HAP-1 (cell line): ENCODE data around the gene PPM1D.
A peak's percentile ranks its signal among the peaks of the same experiment; 100 is the strongest.
"Not testable (repeated sequence)": the region's sequence is repeated elsewhere in the genome, so short reads cannot be mapped to it uniquely, and the experiment has no call there.

Experiments
- DNase-seq, 2 experiments: peaks; one replicate each; pipeline ENCODE4 v3.0.0-alpha.2; 2016 to 2020; ENCODE audit warnings: low spot score in 2 of 2
- H3K27me3 ChIP-seq: fragments of 250-450 bp; sonication (Bioruptor Pico); 2 replicates; pipeline ENCODE4 v1.5.1; 2020; ENCODE audit warnings: low read depth, mild to moderate bottlenecking, moderate library complexity
- H3K36me3 ChIP-seq: fragments of 250-450 bp; sonication (Bioruptor Pico); replicated peaks from 2 replicates; pipeline ENCODE4 v1.5.1; 2020; ENCODE audit warnings: mild to moderate bottlenecking
- H3K4me1 ChIP-seq: fragments of 250-450 bp; sonication (Bioruptor Pico); 2 replicates; pipeline ENCODE4 v1.5.1; 2020; ENCODE audit warnings: mild to moderate bottlenecking
- H3K4me3 ChIP-seq: fragments of 250-450 bp; sonication (Bioruptor Pico); 2 replicates; pipeline ENCODE4 v1.5.1; 2020; ENCODE audit warnings: mild to moderate bottlenecking, moderate library complexity
- H3K9me3 ChIP-seq: fragments of 250-450 bp; sonication (Bioruptor Pico); 2 replicates; pipeline ENCODE4 v1.5.1; 2020; ENCODE audit warnings: mild to moderate bottlenecking, moderate library complexity
- in situ Hi-C: fragments of 300-500 bp; cut with MboI; formaldehyde crosslinking; loops from 3 replicates; pipeline ENCODE4 v1.14.3; 2020; ENCODE audit warnings: low sequenced_read_pairs, inconsistent platforms, mixed read lengths

Gene PPM1D

GRCh38 chr17:60579090-60579489, 20.9 kb upstream of the PPM1D start:
- Histone ChIP-seq H3K27me3 (no peaks in the 10 kb centered on the region), H3K9me3 (no peaks in the 10 kb centered on the region), H3K36me3 (no peaks in the 10 kb centered on the region), H3K4me1 (no peaks in the 10 kb centered on the region), H3K4me3 (no peak overlapping the region)
- in situ Hi-C loops = no loop called here
- DNase-seq = no peak

GRCh38 chr17:60579551-60579950, 20.4 kb upstream of the PPM1D start:
- Histone ChIP-seq H3K9me3 (no peaks in the 10 kb centered on the region), H3K4me1 (no peaks in the 10 kb centered on the region), H3K36me3 (no peaks in the 10 kb centered on the region), H3K27me3 (no peaks in the 10 kb centered on the region), H3K4me3 (no peak overlapping the region)
- DNase-seq = no peak
- in situ Hi-C loops = no loop called here

GRCh38 chr17:60583008-60583407, 17.0 kb upstream of the PPM1D start:
- no peaks in the 10 kb centered on the region for H3K36me3 ChIP-seq
- no peak overlapping the region for H3K4me3 ChIP-seq
- no peaks in the 10 kb centered on the region for H3K27me3 ChIP-seq
- no peaks in the 10 kb centered on the region for H3K9me3 ChIP-seq
- no peaks in the 10 kb centered on the region for H3K4me1 ChIP-seq
- in situ Hi-C loops = no loop called here
- no peak for DNase-seq

- H3K36me3 ChIP-seq = no peaks in the 10 kb centered on the region
- H3K4me1 ChIP-seq = no peaks in the 10 kb centered on the region
- H3K9me3 ChIP-seq = no peaks in the 10 kb centered on the region
- no peak for DNase-seq
- no peaks in the 10 kb centered on the region for H3K27me3 ChIP-seq
- in situ Hi-C loops = no loop called here
- no peak overlapping the region for H3K4me3 ChIP-seq
Observed at GRCh38 chr17:60585887-60586286, 14.1 kb upstream of the PPM1D start.

GRCh38 chr17:60586288-60586974, 13.6 kb upstream of the PPM1D start:
- H3K27me3 ChIP-seq = no peaks in the 10 kb centered on the region
- H3K4me1 ChIP-seq = no peaks in the 10 kb centered on the region
- no peak overlapping the region for H3K4me3 ChIP-seq
- H3K36me3 ChIP-seq = no peaks in the 10 kb centered on the region
- H3K9me3 ChIP-seq = no peaks in the 10 kb centered on the region
- DNase-seq = no peak
- in situ Hi-C loops = no loop called here

- in situ Hi-C loops = no loop called here
Observed at GRCh38 chr17:60590070-60590469, 9.9 kb upstream of the PPM1D start.

GRCh38 chr17:60592750-60593149, 7.2 kb upstream of the PPM1D start:
- H3K4me1 ChIP-seq = no peaks in the 10 kb centered on the region
- no peak for DNase-seq
- no peaks in the 10 kb centered on the region for H3K9me3 ChIP-seq
- in situ Hi-C loops = no loop called here
- H3K27me3 ChIP-seq = no peaks in the 10 kb centered on the region
- H3K36me3 ChIP-seq = no peaks in the 10 kb centered on the region
- no peak overlapping the region for H3K4me3 ChIP-seq

More at GRCh38 chr17:60590070-60590469, 9.9 kb upstream of the PPM1D start:
- Histone ChIP-seq H3K9me3 (no peaks in the 10 kb centered on the region), H3K4me3 (no peak overlapping the region), H3K36me3 (no peaks in the 10 kb centered on the region), H3K27me3 (no peaks in the 10 kb centered on the region), H3K4me1 (no peaks in the 10 kb centered on the region)
- no peak for DNase-seq

GRCh38 chr17:60593441-60594036, 6.5 kb upstream of the PPM1D start:
- H3K36me3 ChIP-seq, H3K9me3 ChIP-seq, H3K4me3 ChIP-seq, H3K27me3 ChIP-seq, DNase-seq, H3K4me1 ChIP-seq, in situ Hi-C loops: not testable (repeated sequence)

- not testable (repeated sequence) for H3K4me3 ChIP-seq
Observed at GRCh38 chr17:60594170-60594569, 5.8 kb upstream of the PPM1D start.

GRCh38 chr17:60594734-60595133, 5.3 kb upstream of the PPM1D start:
- H3K9me3 ChIP-seq = no peaks in the 10 kb centered on the region
- no peaks in the 10 kb centered on the region for H3K36me3 ChIP-seq
- in situ Hi-C loops = no loop called here
- DNase-seq = no peak
- H3K4me1 ChIP-seq = peaks cover 9% of the 10 kb centered on the region
- no peaks in the 10 kb centered on the region for H3K27me3 ChIP-seq
- no peak overlapping the region for H3K4me3 ChIP-seq

More at GRCh38 chr17:60594170-60594569, 5.8 kb upstream of the PPM1D start:
- H3K27me3 ChIP-seq, DNase-seq, H3K9me3 ChIP-seq, H3K4me1 ChIP-seq, in situ Hi-C loops, H3K36me3 ChIP-seq: not testable (repeated sequence)

GRCh38 chr17:60597297-60597696, 2.7 kb upstream of the PPM1D start:
- no peak for DNase-seq
- in situ Hi-C loops = no loop called here
- peaks cover 8% of the 10 kb centered on the region for H3K36me3 ChIP-seq
- H3K4me3 ChIP-seq = no peak overlapping the region
- no peaks in the 10 kb centered on the region for H3K9me3 ChIP-seq
- peaks cover 9% of the 10 kb centered on the region for H3K4me1 ChIP-seq
- no peaks in the 10 kb centered on the region for H3K27me3 ChIP-seq

GRCh38 chr17:60598001-60598736, 1.8 kb upstream of the PPM1D start:
- H3K4me3 ChIP-seq = no peak overlapping the region
- in situ Hi-C loops = no loop called here
- peaks cover 8% of the 10 kb centered on the region for H3K36me3 ChIP-seq
- DNase-seq = no peak
- H3K9me3 ChIP-seq = no peaks in the 10 kb centered on the region
- peaks cover 12% of the 10 kb centered on the region for H3K4me1 ChIP-seq
- H3K27me3 ChIP-seq = no peaks in the 10 kb centered on the region

- in situ Hi-C loops = no loop called here
- DNase-seq = no peak
- peak overlapping the region; percentile 94 for H3K4me3 ChIP-seq
- H3K36me3 ChIP-seq = peaks cover 8% of the 10 kb centered on the region
- H3K9me3 ChIP-seq = no peaks in the 10 kb centered on the region
- H3K4me1 ChIP-seq = peaks cover 20% of the 10 kb centered on the region
- no peaks in the 10 kb centered on the region for H3K27me3 ChIP-seq
Observed at GRCh38 chr17:60599220-60599619, 773 bp upstream of the PPM1D start.
